ENCODE measurements around the gene ENTR1. TPM values are rescaled to one million over a fixed set of nuclear protein-coding genes. Genes with fewer than 3 reads are reported as not detected.

Gene ENTR1
- polyA plus RNA-seq, 1 donor from 2014 or later: 63.7 TPM

GRCh38 chr9:136454026-136454796 lies 43.8 kb upstream of the ENTR1 start:
- Histone ChIP-seq H3K36me3 (ENCODE audit: insufficient read depth, low read length) (no peaks in the 10 kb centered on the region), H3K79me2 (replicated peaks; ENCODE audit: insufficient read depth, low read length) (no peaks in the 10 kb centered on the region), H3K9ac (ENCODE audit: low read length) (no peak overlapping the region), H3K4me3 (ENCODE audit: low read length) (no peak overlapping the region), H3K4me2 (ENCODE audit: low read length) (no peak overlapping the region), H3K9me3 (ENCODE audit: low read length) (no peaks in the 10 kb centered on the region), H3K27ac (ENCODE audit: low read length) (no peak overlapping the region), H3F3A (ENCODE audit: insufficient read depth, low read length, poor library complexity, severe bottlenecking) (no peaks in the 10 kb centered on the region), H3K27me3 (ENCODE audit: insufficient read depth, low read depth, low read length) (no peaks in the 10 kb centered on the region), H2AFZ (ENCODE audit: low read depth, low read length) (no peak overlapping the region), H4K20me1 (ENCODE audit: insufficient read depth) (no peaks in the 10 kb centered on the region), H3K9me2 (ENCODE audit: insufficient read depth, low read length) (no peaks in the 10 kb centered on the region)
- TF ChIP-seq TAF1 (IDR thresholded peaks at IDR 0.05; ENCODE audit: low read depth): no peak
- no peak for TF ChIP-seq POLR2AphosphoS5 (IDR thresholded peaks at IDR 0.05)
- TF ChIP-seq MXI1 (conservative IDR thresholded peaks at IDR 0.05; ENCODE audit: poor library complexity, severe bottlenecking): no peak
- TF ChIP-seq EP300 (conservative IDR thresholded peaks at IDR 0.05; ENCODE audit: poor library complexity, severe bottlenecking): no peak
- no peak for TF ChIP-seq SMC3 (conservative IDR thresholded peaks at IDR 0.05; ENCODE audit: poor library complexity)
- TF ChIP-seq CTCF (IDR thresholded peaks at IDR 0.05; ENCODE audit: poor library complexity, severe bottlenecking): no peak
- no peak for TF ChIP-seq REST (IDR thresholded peaks at IDR 0.05; ENCODE audit: borderline replicate concordance)
- TF ChIP-seq EZH2 (IDR thresholded peaks at IDR 0.05; ENCODE audit: borderline replicate concordance, insufficient read depth, low read length, poor library complexity, severe bottlenecking): no peak
- no peak for TF ChIP-seq RAD21 (conservative IDR thresholded peaks at IDR 0.05)

- TF ChIP-seq EZH2 (IDR thresholded peaks at IDR 0.05; ENCODE audit: borderline replicate concordance, insufficient read depth, low read length, poor library complexity, severe bottlenecking) (no peak), SMC3 (conservative IDR thresholded peaks at IDR 0.05; ENCODE audit: poor library complexity) (no peak), REST (IDR thresholded peaks at IDR 0.05; ENCODE audit: borderline replicate concordance) (no peak), RAD21 (conservative IDR thresholded peaks at IDR 0.05) (no peak), TAF1 (IDR thresholded peaks at IDR 0.05; ENCODE audit: low read depth) (no peak), EP300 (conservative IDR thresholded peaks at IDR 0.05; ENCODE audit: poor library complexity, severe bottlenecking) (no peak), CTCF (IDR thresholded peaks at IDR 0.05; ENCODE audit: poor library complexity, severe bottlenecking) (no peak), MXI1 (conservative IDR thresholded peaks at IDR 0.05; ENCODE audit: poor library complexity, severe bottlenecking) (no peak), POLR2AphosphoS5 (IDR thresholded peaks at IDR 0.05) (no peak)
- Histone ChIP-seq H3K4me2 (ENCODE audit: low read length) (no peak overlapping the region), H3K79me2 (replicated peaks; ENCODE audit: insufficient read depth, low read length) (no peaks in the 10 kb centered on the region), H3K27ac (ENCODE audit: low read length) (no peak overlapping the region), H3K36me3 (ENCODE audit: insufficient read depth, low read length) (no peaks in the 10 kb centered on the region), H4K20me1 (ENCODE audit: insufficient read depth) (no peaks in the 10 kb centered on the region), H3K4me3 (ENCODE audit: low read length) (no peak overlapping the region), H3K9me3 (ENCODE audit: low read length) (no peaks in the 10 kb centered on the region), H3K9ac (ENCODE audit: low read length) (no peak overlapping the region), H3K9me2 (ENCODE audit: insufficient read depth, low read length) (no peaks in the 10 kb centered on the region), H3K27me3 (ENCODE audit: insufficient read depth, low read depth, low read length) (no peaks in the 10 kb centered on the region), H3F3A (ENCODE audit: insufficient read depth, low read length, poor library complexity, severe bottlenecking) (no peaks in the 10 kb centered on the region), H2AFZ (ENCODE audit: low read depth, low read length) (no peak overlapping the region)
These were observed 42.9 kb upstream of the ENTR1 start for GRCh38 chr9:136453326-136453725.

Data from neural cell (in vitro differentiated cells).